HG02885 (cell line): Measurements from ENCODE around the gene RIMS3.
"Not testable (repeated sequence)": the region's sequence is repeated elsewhere in the genome, so short reads cannot be mapped to it uniquely, and the experiment has no call there.

ENCODE experiments used
- ATAC-seq: cut with Tn5 transposase; IDR thresholded peaks from one replicate; pipeline ENCODE4 v1.9.1; 2021; ENCODE audit warnings: mild to moderate bottlenecking; ENCODE audit not compliant: unreplicated experiment, poor library complexity

The RIMS3 gene

GRCh38 chr1:40665335-40666171, at the start of gene RIMS3:
Gene RIMS3 (minus strand): TSS chr1:40665682. CDS start chr1:40641925, 23,757 bp downstream.
- peak; percentile 82 for ATAC-seq

GRCh38 chr1:40712997-40713396, 47.5 kb upstream of the RIMS3 start:
- ATAC-seq, result no peak

GRCh38 chr1:40712405-40712944, 47.0 kb upstream of the RIMS3 start:
- no peak for ATAC-seq

- no peak for ATAC-seq
Observed at GRCh38 chr1:40711465-40712404, 46.3 kb upstream of the RIMS3 start.

- no peak for ATAC-seq
Observed at GRCh38 chr1:40710581-40711315, 45.3 kb upstream of the RIMS3 start.

GRCh38 chr1:40709802-40710278, 44.4 kb upstream of the RIMS3 start:
- no peak for ATAC-seq

- peak; percentile 89 for ATAC-seq
Observed at GRCh38 chr1:40709100-40709801, 43.8 kb upstream of the RIMS3 start.

- peak; percentile 62 for ATAC-seq
Observed at GRCh38 chr1:40708750-40709099, 43.2 kb upstream of the RIMS3 start.

- ATAC-seq, result no peak
Observed at GRCh38 chr1:40706626-40707025, 41.1 kb upstream of the RIMS3 start.

GRCh38 chr1:40704817-40705733, 39.6 kb upstream of the RIMS3 start:
- ATAC-seq, result no peak

GRCh38 chr1:40703316-40703715, 37.8 kb upstream of the RIMS3 start:
- ATAC-seq, result no peak

- not testable (repeated sequence) for ATAC-seq
Observed at GRCh38 chr1:40702810-40703209, 37.3 kb upstream of the RIMS3 start.

- no peak for ATAC-seq
Observed at GRCh38 chr1:40701684-40702083, 36.2 kb upstream of the RIMS3 start.

GRCh38 chr1:40699787-40700186, 34.3 kb upstream of the RIMS3 start:
- peak; percentile 77 for ATAC-seq

GRCh38 chr1:40697436-40697835, 32.0 kb upstream of the RIMS3 start:
- ATAC-seq, result no peak

- no peak for ATAC-seq
Observed at GRCh38 chr1:40696294-40696693, 30.8 kb upstream of the RIMS3 start.

- no peak for ATAC-seq
Observed at GRCh38 chr1:40694353-40694874, 28.9 kb upstream of the RIMS3 start.

GRCh38 chr1:40693425-40693824, 27.9 kb upstream of the RIMS3 start:
- ATAC-seq, result no peak
